WTC11 (cell line): Measurements from ENCODE around the gene PRR35. TPM values are rescaled to one million over a fixed set of nuclear protein-coding genes. Genes with fewer than 3 reads are reported as not detected.
A peak's percentile ranks its signal among the peaks of the same experiment; 100 is the strongest.

ENCODE experiments used
- ATAC-seq: fragments of 200-7000 bp; cut with Tn5 transposase; 2 replicates; pipeline ENCODE4 v1.10.0; 2021; ENCODE audit warnings: mild to moderate bottlenecking, moderate library complexity
- CTCF ChIA-PET: fragments of 300-600 bp; sonication (Branson Sonifier 250); formaldehyde crosslinking; loops from one replicate; lab custom pipeline; 2021; ENCODE audit warnings: antibody characterized with exemption; lab: Charles Lee
- POLR2A ChIA-PET: fragments of 350-600 bp; sonication (Branson Sonifier 250); formaldehyde crosslinking; loops from one replicate; lab custom pipeline; 2021; ENCODE audit warnings: antibody characterized with exemption; lab: Charles Lee
- DNase-seq: peaks from one replicate; pipeline ENCODE4 v3.0.0; 2021; ENCODE audit warnings: low spot score
- H3K27ac Mint-ChIP-seq: 2 replicates; pipeline ENCODE4 v1.8.0; 2021; ENCODE audit warnings: mixed read lengths
- H3K27me3 Mint-ChIP-seq: 2 replicates; pipeline ENCODE4 v1.8.0; 2021; ENCODE audit warnings: low read depth, mild to moderate bottlenecking, moderate library complexity, mixed read lengths
- H3K36me3 Mint-ChIP-seq: 2 replicates; pipeline ENCODE4 v1.8.0; 2021; ENCODE audit warnings: mixed read lengths
- H3K4me1 Mint-ChIP-seq: 2 replicates; pipeline ENCODE4 v1.8.0; 2022; ENCODE audit warnings: mixed read lengths
- H3K4me3 Mint-ChIP-seq: 2 replicates; pipeline ENCODE4 v1.8.0; 2021; ENCODE audit warnings: mild to moderate bottlenecking, moderate library complexity, mixed read lengths
- H3K9me3 Mint-ChIP-seq: 2 replicates; pipeline ENCODE4 v1.8.0; 2021; ENCODE audit warnings: mixed read lengths
- GABPB1 ChIP-seq: sonication (generic); formaldehyde crosslinking; IDR thresholded peaks from 2 replicates; pipeline ENCODE4 v1.8.1; 2023; ENCODE audit warnings: mild to moderate bottlenecking, missing genetic modification reagents
- JUN ChIP-seq: sonication (generic); formaldehyde crosslinking; IDR thresholded peaks from 2 replicates; pipeline ENCODE4 v1.8.0; 2023; ENCODE audit warnings: mild to moderate bottlenecking, missing genetic modification reagents
- RORB ChIP-seq: fragments of 250-450 bp; sonication (Bioruptor Pico); IDR thresholded peaks from 2 replicates; pipeline ENCODE4 v1.9.0; 2021; ENCODE audit warnings: mild to moderate bottlenecking
- SP1 ChIP-seq: sonication (generic); formaldehyde crosslinking; conservative IDR thresholded peaks from 2 replicates; pipeline ENCODE4 v1.8.1; 2022; ENCODE audit warnings: missing genetic modification reagents
- TCF7 ChIP-seq: sonication (generic); formaldehyde crosslinking; IDR thresholded peaks from 2 replicates; pipeline ENCODE4 v1.8.0; 2022; ENCODE audit warnings: mild to moderate bottlenecking, low read depth, missing genetic modification reagents, moderate library complexity
- TEAD4 ChIP-seq: sonication (generic); formaldehyde crosslinking; IDR thresholded peaks from 2 replicates; pipeline ENCODE4 v1.8.0; 2022; ENCODE audit warnings: mild to moderate bottlenecking, missing genetic modification reagents
- ZNF219 ChIP-seq: sonication (generic); formaldehyde crosslinking; IDR thresholded peaks from 2 replicates; pipeline ENCODE4 v1.8.0; 2023; ENCODE audit warnings: missing genetic modification reagents, mild to moderate bottlenecking, borderline replicate concordance
- ZNF317 ChIP-seq: sonication (generic); formaldehyde crosslinking; IDR thresholded peaks from 2 replicates; pipeline ENCODE4 v1.8.1; 2023; ENCODE audit warnings: low read depth, mild to moderate bottlenecking, moderate library complexity, missing genetic modification reagents, borderline replicate concordance
- ZNF425 ChIP-seq: fragments of 250-450 bp; sonication (Bioruptor Pico); conservative IDR thresholded peaks from 2 replicates; pipeline ENCODE4 v1.9.0; 2021; ENCODE audit warnings: mild to moderate bottlenecking
- total RNA-seq: library from RNA; stranded (reverse); gene quantifications from 3 replicates; pipeline ENCODE4 v1.2.3, GENCODE V29; 2021
- TF ChIP-seq, protein P1 (sequence below): sonication (generic); formaldehyde crosslinking; IDR thresholded peaks from 2 replicates; pipeline ENCODE4 v1.8.1; 2022; ENCODE audit warnings: mild to moderate bottlenecking, missing genetic modification reagents, moderate library complexity, borderline replicate concordance
- TF ChIP-seq, protein P2 (sequence below): sonication (generic); formaldehyde crosslinking; IDR thresholded peaks from 2 replicates; pipeline ENCODE4 v1.8.1; 2023; ENCODE audit warnings: mild to moderate bottlenecking, moderate library complexity, missing genetic modification reagents
- TF ChIP-seq, protein P3 (sequence below): sonication (generic); formaldehyde crosslinking; IDR thresholded peaks from 2 replicates; pipeline ENCODE4 v1.8.1; 2023; ENCODE audit warnings: mild to moderate bottlenecking, missing genetic modification reagents, moderate library complexity
- TF ChIP-seq, protein P4 (sequence below): sonication (generic); formaldehyde crosslinking; conservative IDR thresholded peaks from 2 replicates; pipeline ENCODE4 v1.8.1; 2022; ENCODE audit warnings: mild to moderate bottlenecking, missing genetic modification reagents
- TF ChIP-seq, protein P5 (sequence below): sonication (generic); formaldehyde crosslinking; IDR thresholded peaks from 2 replicates; pipeline ENCODE4 v1.8.0; 2022; ENCODE audit warnings: missing genetic modification reagents

PRR35 gene
- total RNA-seq, 1 experiment from 2014 or later = 0.72 TPM

GRCh38 chr16:598823-599739, 38.9 kb downstream of the PRR35 start:
- no peak for DNase-seq
- Mint-ChIP-seq H3K9me3 (no peaks in the 10 kb centered on the region), H3K27ac (no peak overlapping the region)
- ChIA-PET CTCF (interaction anchor here (0.5 to 2.9 kb wide), 7 partner anchors 9 to 431 kb away, joined by 3 to 21 read pairs (median 4); partner anchors contain the start of genes NHLRC4 and RAB40C), POLR2A (interaction anchor here (0.7 kb wide), 1 partner anchor 207 kb away, joined by 3 read pairs; no protein-coding TSS in a partner anchor)
- TF ChIP-seq GABPB1 (no peak), TEAD4 (no peak), ZNF425 (CRISPR knock-in tag) (no peak), JUN (CRISPR knock-in tag) (no peak), RORB (CRISPR knock-in tag) (no peak)
- TF ChIP-seq, protein P1, sequence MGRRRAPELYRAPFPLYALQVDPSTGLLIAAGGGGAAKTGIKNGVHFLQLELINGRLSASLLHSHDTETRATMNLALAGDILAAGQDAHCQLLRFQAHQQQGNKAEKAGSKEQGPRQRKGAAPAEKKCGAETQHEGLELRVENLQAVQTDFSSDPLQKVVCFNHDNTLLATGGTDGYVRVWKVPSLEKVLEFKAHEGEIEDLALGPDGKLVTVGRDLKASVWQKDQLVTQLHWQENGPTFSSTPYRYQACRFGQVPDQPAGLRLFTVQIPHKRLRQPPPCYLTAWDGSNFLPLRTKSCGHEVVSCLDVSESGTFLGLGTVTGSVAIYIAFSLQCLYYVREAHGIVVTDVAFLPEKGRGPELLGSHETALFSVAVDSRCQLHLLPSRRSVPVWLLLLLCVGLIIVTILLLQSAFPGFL (CRISPR knock-in tag) = no peak
- TF ChIP-seq, all 79 proteins: peak for 0
- no peak overlapping the region for H3K4me3 Mint-ChIP-seq
- H3K4me1 Mint-ChIP-seq = no peaks in the 10 kb centered on the region
- peaks cover 12% of the 10 kb centered on the region for H3K36me3 Mint-ChIP-seq
- no peaks in the 10 kb centered on the region for H3K27me3 Mint-ChIP-seq
- no peak for ATAC-seq

GRCh38 chr16:600781-601180, 40.6 kb downstream of the PRR35 start:
- H3K4me1 Mint-ChIP-seq = no peaks in the 10 kb centered on the region
- H3K9me3 Mint-ChIP-seq = peaks cover 12% of the 10 kb centered on the region
- TF ChIP-seq, protein P2, sequence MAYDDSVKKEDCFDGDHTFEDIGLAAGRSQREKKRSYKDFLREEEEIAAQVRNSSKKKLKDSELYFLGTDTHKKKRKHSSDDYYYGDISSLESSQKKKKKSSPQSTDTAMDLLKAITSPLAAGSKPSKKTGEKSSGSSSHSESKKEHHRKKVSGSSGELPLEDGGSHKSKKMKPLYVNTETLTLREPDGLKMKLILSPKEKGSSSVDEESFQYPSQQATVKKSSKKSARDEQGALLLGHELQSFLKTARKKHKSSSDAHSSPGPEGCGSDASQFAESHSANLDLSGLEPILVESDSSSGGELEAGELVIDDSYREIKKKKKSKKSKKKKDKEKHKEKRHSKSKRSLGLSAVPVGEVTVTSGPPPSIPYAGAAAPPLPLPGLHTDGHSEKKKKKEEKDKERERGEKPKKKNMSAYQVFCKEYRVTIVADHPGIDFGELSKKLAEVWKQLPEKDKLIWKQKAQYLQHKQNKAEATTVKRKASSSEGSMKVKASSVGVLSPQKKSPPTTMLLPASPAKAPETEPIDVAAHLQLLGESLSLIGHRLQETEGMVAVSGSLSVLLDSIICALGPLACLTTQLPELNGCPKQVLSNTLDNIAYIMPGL (CRISPR knock-in tag) = no peak
- TF ChIP-seq ZNF317 (CRISPR knock-in tag) (no peak), ZNF219 (CRISPR knock-in tag) (no peak), TCF7 (CRISPR knock-in tag) (no peak), SP1 (no peak)
- TF ChIP-seq, protein P3, sequence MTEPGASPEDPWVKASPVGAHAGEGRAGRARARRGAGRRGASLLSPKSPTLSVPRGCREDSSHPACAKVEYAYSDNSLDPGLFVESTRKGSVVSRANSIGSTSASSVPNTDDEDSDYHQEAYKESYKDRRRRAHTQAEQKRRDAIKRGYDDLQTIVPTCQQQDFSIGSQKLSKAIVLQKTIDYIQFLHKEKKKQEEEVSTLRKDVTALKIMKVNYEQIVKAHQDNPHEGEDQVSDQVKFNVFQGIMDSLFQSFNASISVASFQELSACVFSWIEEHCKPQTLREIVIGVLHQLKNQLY (CRISPR knock-in tag) = no peak
- TF ChIP-seq, protein P4, sequence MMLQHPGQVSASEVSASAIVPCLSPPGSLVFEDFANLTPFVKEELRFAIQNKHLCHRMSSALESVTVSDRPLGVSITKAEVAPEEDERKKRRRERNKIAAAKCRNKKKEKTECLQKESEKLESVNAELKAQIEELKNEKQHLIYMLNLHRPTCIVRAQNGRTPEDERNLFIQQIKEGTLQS (CRISPR knock-in tag) = no peak
- TF ChIP-seq, protein P5, sequence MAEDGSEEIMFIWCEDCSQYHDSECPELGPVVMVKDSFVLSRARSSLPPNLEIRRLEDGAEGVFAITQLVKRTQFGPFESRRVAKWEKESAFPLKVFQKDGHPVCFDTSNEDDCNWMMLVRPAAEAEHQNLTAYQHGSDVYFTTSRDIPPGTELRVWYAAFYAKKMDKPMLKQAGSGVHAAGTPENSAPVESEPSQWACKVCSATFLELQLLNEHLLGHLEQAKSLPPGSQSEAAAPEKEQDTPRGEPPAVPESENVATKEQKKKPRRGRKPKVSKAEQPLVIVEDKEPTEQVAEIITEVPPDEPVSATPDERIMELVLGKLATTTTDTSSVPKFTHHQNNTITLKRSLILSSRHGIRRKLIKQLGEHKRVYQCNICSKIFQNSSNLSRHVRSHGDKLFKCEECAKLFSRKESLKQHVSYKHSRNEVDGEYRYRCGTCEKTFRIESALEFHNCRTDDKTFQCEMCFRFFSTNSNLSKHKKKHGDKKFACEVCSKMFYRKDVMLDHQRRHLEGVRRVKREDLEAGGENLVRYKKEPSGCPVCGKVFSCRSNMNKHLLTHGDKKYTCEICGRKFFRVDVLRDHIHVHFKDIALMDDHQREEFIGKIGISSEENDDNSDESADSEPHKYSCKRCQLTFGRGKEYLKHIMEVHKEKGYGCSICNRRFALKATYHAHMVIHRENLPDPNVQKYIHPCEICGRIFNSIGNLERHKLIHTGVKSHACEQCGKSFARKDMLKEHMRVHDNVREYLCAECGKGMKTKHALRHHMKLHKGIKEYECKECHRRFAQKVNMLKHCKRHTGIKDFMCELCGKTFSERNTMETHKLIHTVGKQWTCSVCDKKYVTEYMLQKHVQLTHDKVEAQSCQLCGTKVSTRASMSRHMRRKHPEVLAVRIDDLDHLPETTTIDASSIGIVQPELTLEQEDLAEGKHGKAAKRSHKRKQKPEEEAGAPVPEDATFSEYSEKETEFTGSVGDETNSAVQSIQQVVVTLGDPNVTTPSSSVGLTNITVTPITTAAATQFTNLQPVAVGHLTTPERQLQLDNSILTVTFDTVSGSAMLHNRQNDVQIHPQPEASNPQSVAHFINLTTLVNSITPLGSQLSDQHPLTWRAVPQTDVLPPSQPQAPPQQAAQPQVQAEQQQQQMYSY = no peak
- TF ChIP-seq, all 79 proteins: peak for 0
- no peak overlapping the region for H3K4me3 Mint-ChIP-seq
- ATAC-seq (peak; percentile 89), DNase-seq (no peak)
- H3K36me3 Mint-ChIP-seq = peaks cover 27% of the 10 kb centered on the region
- ChIA-PET CTCF (interaction anchor here (0.6 to 2.9 kb wide), 24 partner anchors 9 to 248 kb away, joined by 3 to 21 read pairs (median 4); partner anchors contain the start of genes CAPN15, MRPL28, RHBDL1 and WDR90), POLR2A (interaction anchor here (0.6 to 1.0 kb wide), 3 partner anchors 9 to 169 kb away, joined by 3 to 6 read pairs (median 4); no protein-coding TSS in a partner anchor)
- H3K27me3 Mint-ChIP-seq = no peaks in the 10 kb centered on the region
- peak overlapping the region; percentile 22; the same call in 1 of the 2 replicates for H3K27ac Mint-ChIP-seq
